Stimulated activated CD4-positive, alpha-beta T cell treated with anti-CD3 and anti-CD28 coated beads, Interleukin-12 subunit alpha, Interleukin-12 subunit beta, amount 100 ng/mL, for 4 hours (primary cell): ENCODE results near the gene GEMIN7.

Experiments
- DNase-seq: peaks from one replicate; pipeline ENCODE4 v3.0.0-alpha.2; 2020

The GEMIN7 gene

DNA sequence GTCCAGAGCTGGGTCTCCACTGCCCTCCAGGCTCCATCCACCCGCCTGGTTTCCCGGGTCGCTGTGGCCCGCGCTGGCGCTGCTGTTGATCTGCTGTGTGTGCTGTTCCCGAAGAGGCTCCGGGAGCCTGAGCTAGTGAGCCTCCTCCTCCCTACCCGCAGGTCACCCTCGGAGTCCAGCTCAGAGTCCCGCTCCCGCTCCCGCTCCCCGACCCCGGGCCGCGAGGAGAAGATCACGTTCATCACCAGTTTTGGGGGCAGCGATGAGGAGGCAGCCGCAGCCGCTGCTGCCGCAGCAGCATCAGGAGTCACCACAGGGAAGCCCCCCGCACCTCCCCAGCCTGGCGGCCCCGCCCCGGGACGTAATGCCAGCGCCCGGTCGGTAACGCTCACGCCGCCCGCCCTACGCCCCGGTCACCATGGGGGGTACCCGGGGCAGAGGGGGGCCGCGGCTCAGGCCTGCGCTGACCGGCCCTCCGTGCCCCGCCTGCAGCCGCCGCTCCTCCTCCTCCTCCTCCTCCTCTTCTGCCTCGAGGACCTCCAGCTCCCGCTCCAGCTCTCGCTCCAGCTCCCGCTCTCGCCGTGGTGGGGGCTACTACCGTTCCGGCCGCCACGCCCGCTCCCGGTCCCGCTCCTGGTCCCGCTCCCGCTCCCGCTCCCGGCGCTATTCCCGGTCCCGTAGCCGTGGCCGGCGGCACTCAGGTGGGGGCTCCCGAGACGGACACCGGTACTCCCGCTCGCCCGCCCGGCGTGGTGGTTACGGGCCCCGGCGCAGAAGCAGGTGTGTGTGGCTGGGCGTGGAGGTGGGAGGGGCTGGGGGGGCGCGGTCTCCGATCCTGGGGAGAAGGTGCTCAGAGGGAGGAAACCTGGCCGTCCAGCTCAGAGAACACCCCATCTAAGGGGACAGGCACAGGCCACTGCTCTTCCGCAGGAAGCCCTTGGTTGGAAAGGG is 14.9 kb upstream of the GEMIN7 start:
- DNase-seq: no peak

DNA sequence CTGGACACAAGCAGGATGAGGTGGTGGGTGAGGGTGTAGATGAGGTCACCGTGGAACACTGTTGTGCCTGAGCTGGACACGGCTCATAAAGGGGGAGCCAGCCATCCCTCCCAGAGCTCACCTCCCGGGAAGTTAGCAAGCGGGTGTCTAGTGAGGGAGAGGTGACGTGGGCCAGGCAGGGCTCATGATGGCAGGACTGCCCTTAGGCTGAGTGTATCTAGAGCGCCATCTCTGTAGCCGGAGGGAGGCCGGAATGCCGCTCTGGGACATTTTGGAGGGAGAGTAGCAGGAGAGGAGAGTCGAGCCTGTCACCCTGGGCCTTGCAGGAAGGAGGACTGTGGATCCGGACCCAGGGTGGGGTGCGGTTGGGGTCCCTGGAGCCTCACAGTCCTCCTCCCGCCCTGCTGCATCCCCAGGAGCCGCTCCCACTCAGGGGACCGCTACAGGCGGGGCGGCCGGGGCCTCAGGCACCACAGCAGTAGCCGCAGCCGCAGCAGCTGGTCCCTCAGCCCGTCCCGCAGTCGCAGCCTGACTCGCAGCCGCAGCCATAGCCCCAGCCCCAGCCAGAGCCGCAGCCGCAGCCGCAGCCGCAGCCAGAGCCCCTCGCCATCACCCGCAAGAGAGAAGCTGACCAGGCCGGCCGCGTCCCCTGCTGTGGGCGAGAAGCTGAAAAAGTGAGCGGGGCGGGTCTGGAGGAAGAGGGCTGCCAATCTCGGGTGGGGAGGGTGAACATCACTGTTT is 12.0 kb upstream of the GEMIN7 start:
- DNase-seq: no peak

DNA sequence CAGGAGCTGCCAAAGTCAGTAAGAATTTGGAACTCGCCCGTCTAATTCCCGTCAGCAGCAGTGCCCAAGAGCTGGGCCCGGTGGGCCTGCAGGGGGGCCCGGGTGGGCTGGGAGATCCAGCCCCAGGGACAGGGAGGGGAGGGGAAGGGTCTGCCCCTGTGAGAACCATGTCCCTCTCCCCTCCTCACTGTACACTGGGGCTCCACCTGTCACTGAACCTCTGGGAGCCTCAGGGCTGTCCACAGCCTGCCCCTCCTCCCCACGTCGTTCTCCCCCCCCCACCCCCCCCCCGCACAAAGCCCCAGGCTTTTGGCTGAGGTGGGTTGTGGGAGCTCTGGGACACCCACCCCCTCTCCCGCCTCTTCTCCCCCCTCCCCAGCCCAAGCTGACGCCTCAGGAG is 11.0 kb upstream of the GEMIN7 start:
- no peak for DNase-seq

DNA sequence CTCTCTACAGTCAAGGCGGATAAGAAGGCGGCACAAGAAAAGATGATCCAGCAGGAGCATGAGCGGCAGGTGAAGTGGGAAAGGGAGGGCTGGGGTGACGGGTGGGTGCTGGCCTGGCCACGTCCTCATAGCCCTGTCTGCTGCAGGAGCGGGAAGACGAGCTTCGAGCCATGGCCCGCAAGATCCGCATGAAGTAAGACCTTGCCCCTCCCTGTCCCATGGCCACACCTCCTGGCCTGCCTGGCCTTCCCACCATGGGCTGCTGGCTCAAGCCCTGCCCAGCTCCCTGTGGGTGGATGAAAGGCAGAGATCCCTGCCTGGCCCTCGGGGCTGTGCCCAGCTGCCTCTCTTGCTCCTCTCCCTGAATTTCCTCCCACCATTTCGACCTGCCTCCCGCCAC is 10.0 kb upstream of the GEMIN7 start:
- no peak for DNase-seq

DNA sequence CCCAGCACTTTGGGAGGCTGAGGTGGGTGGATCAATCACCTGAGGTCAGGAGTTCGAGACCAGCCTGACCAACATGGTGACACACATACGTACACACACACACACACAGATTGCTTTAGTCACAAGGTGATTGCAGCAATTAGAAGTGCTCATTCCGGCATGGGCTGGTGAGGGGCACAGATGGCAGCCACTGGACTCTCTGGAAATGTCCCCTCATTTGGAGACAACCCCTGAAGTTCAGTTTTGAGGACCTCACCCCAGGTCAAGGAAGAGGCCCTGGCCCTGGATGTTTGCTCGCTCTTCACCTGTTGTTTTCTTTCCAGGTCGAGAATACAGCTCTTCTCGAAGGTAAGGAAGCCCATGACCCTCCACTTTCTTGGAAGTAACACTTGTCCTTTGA is 8.8 kb upstream of the GEMIN7 start:
- DNase-seq: no peak

DNA sequence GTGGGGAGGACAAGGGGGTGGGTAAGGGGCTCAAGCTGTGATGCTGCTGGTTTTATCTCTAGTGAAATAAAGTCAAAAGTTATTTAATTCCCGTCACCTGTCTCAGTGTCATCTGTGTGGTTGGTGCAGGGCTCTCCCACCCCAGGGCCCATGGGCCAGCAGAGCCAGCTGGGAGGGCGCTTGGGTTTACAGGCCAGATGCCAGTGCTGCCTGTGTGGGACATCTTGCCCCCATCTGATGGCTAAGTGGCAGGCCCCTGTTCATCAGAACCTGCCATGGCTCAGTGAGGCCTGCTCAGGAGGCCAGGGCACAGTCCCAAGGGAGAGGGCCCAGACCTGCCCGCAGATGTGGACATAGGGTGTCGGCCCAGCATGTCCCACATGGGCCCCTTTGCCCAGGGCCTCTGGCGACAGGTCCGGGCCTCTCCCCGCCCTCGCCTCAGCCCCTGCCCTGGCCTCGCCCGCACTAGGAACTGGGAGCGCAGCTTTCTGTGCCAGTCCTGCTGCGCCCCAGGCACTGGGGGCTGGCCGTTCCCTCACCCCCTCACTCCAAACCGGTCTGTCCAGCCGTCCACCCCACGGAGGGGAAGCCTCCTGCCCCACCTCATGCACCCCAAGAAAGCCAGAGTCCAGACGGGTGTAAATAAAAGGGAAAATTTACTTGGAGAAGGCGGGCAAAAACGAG is 8.1 kb upstream of the GEMIN7 start:
- no peak for DNase-seq

DNA sequence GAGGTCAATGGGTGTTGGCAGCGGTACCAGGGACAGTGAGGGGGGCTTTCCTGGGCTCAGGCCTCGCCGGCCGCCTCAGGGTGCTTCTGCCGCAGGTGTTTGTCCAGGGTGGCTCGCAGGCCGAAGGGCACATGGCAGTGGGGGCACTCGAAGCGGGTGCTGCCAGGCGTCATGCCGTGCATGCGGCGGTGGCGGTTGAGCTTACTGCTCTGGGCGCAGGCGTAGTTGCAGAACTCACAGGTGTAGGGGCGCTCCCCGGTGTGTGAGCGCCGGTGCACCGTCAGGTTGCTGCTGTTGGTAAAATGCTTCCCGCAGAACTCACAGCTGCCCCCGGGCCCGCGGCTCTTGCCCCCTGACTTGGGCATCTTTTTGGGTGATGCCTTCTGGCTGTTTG is 7.5 kb upstream of the GEMIN7 start:
- DNase-seq: no peak

DNA sequence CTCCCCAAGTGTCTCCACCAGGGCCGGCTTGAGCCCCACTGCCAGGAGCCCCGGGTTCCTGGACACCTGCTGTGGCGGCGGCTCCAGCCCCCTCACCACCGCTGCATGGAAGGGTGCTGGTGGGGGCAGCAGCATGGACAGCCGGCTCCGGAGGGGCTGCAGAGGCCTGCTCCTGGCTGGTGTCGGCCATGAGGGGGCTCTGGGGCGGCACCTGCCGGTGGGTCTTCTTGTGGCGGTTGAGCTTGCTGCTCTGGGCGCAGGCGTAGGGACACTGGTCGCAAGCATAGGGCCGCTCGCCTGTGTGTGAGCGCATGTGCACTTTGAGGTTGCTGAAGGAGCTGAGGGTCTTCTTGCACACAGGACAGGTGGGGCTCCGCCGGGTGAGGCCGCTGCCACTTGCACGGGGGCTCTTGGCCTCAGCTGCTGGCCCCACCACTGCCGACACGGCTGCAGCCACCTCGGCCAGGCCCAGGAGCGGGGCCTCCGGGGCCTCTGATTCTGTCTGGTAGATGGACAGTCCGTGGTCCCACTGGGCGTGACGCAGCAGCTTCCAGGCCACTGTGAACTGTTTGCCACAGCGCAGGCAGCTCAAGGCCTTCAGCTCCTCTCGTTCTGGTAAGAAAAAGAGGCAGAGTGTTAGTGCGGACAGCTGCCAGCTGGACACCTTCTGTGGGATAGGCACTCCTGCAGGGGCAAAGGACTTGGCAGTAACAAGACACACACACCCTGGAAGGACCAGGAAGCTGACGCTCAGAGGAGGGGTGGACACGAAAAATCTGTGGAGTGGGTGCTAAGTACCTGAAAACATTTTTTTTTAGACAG is 6.9 kb upstream of the GEMIN7 start:
- DNase-seq: no peak

DNA sequence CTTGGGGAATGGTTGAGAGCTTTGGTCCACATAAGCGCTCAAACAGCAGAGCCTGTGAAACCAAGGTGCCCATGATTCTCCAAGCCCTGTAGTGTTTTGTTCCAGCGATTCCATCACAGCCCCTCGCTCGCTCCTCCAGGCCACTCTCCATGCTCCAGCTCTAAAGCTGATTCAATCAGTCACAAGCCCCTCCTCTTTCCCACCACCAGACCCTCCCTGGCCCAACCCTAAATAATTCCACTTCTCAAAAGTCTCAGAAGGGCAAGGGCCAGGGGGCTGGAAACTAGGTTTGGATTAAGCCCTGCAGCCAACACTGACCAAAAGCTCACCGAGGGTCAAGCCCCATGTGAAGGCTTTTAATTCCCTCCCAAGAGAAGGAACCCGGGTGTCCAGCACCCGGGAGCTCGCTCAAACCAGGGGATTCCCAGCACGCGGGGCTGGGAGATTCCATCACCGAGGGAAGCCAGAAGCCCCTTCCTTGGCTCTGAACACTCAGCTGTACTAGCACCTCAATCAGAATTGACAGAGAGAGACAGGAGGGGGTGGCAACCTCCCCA is 4.2 kb upstream of the GEMIN7 start:
- no peak for DNase-seq

DNA sequence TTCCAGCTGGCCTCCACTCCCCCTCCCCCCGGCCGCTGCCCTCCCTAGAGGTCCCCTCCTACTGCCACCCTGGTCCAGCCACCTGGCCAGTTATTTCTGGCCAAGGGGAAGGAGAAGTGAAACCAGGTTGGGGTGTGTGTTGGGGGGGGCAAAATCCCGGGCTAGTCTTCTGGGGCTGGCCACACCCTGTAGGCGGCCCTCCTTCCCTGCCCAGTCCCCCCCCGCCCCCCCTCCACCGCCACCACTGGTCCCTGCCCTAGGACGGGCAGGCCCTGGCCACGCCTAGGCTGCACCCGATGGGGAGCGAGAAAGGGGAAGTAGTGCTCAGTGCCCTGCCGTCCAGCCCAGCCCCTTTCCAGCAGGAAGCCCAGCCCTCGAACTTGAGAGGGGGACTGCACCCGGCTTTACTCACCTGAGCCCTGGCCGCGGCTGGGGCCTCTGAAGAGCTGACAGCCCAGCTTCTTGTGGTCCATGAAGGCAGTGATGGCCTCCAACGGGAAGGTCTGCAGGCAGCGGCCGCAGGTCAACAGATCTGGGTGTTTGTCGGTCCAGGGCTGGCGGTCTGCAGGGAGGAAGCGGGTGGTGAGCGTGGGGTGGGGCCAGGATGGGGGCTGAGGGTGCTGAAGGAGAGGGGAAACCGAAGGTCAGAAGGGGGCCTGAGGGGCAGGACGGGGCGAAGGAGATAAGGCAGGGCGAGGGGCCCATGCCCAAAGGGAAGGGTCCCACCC is 3.6 kb upstream of the GEMIN7 start:
- peak; percentile 18 for DNase-seq

DNA sequence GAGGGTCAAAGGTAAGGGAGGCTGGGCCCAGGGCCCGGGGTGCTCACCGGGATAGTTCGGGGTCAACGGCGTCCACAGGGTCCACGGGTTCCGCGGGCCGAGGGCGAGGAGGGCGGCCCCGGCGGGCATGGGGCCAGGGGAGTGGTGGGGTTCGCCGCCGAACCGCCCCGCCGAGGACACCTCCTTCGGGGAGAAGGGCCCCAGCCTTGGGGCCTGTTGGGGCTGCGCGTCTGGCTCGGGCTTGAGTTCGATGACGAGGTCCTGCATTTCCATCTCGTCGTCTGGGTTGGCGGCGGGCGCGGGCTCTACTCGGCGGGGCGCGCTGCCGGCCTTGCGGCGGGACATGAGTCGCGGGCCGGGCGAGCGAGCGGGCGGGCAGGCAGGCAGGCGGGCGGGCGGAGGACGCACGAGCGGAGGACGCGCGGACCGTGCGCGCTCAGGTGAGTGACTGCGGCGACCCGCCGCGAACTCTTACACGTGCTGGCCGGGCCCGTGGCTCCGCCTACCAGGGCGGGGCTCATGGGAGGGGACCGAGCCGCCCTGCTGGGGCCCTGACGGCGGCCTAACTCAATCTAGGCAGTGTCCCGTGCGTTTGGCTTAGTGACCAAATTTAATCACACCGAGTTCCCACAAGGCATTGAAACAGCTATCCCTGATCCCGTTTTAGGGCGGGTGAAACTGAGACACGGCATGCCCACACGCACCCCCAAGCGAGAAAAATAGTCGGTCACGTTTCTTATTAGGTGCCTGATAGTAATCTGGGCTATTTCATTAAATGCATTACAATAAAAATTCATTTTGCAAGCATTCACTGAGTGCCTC is 2.8 kb upstream of the GEMIN7 start, which contains the start of gene ZNF296:
ZNF296 (minus strand) TSS at position 450 of the 822 bp plus-strand sequence; CDS start at position 345, 105 bp downstream.
- peak; percentile 82 for DNase-seq

DNA sequence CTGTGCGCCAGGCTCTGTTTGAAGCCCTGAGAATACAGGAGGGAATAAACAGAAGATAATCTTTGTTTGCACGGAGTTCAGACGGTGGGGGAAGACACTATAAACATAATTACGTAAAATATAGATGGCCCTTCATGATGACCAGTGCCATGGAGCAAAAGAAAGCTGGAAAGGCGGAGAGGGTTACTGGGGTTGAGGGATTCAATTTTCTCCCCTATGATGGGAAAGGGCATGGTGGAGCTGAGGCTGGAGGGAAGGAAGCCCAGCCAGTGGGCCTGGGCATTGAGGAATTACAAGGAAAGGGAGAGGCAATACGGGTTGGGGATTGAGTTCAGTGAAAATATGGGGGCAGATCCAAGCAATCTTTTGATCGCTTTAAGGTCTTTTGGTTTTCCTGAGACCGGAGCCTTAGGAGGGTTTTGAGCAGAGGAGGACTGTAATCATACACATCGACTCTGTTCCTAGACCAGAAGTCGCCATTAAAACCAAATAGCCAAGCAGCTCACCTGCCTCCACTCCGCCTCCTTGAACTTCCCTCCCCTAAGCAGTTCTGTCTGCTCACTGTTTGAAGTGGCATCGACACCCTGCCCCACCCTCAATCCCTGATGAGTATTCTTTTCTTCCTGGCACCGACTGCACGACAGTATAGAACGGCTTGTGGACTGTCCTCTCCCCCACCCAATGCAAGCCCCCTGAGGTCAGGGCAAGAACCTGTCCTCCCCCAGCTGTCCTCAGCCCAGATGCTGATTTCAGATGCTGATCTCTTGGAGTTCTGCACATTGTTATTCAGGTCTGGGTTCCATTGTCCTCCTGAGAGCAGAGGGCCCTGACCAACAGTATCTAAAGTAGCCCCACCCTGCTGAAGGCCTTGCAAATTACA is 2.0 kb upstream of the GEMIN7 start:
- DNase-seq: no peak

DNA sequence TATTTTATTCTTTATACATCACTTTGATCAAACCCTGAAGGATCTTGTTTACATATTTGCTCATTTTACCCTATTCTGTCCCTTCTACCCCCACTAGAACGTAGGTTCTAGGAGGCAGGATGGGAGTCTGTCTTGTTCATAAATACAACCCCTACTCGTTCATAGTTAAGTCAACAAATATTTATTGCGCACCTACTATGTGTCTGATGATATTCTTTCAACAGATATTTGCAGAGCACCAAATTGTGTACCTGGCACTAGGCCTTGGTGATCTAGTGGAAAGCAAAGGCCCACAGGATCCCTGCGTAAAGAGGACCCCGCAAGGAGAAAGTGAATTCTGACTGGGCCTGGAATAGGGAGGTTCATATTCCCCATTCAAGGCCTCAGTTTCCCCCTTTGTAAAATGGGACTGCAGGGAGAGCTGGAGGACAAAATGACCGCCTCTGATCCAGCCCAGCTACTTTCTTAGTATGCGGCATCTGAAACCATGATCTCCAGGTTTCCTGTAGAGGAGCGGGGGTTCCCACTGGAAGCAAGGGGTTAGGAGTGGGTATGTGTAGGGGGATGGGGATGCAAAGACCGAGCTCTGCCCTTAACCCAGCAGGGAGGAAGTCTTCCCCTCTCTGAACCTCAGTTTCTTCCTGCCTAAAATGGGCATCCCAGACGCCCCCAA is 534 bp upstream of the GEMIN7 start:
- no peak for DNase-seq

DNA sequence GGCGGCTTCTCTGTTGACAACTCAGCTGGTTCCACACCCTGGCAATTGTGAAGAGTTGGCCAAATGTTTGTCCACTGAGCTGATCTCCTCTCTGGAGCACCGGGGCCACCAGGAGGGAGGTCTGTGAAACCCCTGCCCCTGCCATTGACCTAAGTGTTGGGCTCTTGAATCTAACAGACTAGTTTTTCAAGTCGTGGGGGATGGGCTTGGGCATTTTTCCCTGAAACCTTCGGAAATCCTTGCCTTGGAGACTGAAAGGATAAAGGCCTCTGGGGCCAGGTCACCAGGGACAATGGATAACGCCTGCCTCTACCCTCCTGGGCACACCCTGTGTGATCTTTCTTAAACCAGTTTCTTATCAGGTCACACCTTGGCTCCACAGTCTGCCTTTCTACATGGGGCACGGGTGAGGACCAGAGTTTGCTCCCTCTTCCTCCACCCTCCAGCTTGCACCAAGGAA is 881 bp downstream of the GEMIN7 start:
- no peak for DNase-seq

DNA sequence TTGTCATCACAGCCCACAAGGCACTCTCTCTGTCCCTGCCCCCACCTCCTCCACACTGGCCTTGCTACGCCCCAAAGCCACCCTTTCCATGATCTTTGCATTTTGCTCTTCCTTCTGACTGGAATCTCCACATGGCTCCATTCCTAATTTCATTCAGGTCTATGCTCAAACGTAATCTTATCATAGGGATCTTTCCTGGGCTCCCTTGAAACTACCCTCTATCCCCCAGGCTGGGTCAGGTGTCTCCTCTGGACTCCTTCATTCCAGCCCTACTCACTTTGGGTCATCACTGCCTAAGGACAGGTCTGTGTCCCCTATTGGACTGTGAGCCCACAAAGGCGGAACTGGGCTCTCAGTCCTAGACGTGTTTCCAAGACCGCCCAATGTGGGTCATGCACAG is 3.1 kb downstream of the GEMIN7 start:
- DNase-seq: no peak

DNA sequence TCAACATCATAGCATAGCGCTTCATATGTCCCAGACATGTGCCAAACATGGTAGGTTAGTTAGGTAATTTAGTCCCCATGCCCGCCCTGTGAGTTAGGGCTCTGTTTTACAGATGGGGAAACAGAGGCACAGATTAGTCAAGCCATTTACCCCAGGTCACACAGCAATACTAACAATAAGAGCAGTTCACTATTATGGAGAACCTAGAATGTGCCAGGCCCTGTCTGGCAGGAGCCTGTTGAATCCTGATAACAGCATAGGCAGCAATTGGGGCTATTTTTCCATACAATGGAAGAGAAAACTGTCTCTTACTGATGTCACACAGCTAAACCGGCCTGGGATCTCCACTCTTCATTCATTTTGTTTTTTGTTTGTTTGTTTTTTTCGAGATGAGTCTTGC is 7.4 kb downstream of the GEMIN7 start:
- no peak for DNase-seq

DNA sequence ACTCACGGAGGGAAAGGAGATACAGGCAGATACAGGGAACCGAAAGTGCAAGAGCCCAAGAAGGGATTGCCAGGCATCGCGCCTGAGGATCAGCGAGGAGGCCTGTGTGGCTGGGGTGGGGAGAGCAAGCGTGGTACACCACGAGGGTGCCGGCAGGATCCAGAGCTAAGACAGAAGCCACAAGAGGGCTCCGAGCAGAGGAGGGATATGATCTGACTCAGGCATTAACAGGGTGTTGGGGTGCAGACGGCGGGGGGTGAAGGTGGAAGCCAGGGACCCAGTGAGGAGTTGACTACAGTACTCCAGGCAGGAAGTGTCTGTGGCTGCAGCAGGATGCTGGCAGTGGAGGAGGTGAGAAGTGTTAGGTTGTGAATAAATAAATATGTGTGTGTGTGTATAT is 8.5 kb downstream of the GEMIN7 start:
- DNase-seq: no peak

DNA sequence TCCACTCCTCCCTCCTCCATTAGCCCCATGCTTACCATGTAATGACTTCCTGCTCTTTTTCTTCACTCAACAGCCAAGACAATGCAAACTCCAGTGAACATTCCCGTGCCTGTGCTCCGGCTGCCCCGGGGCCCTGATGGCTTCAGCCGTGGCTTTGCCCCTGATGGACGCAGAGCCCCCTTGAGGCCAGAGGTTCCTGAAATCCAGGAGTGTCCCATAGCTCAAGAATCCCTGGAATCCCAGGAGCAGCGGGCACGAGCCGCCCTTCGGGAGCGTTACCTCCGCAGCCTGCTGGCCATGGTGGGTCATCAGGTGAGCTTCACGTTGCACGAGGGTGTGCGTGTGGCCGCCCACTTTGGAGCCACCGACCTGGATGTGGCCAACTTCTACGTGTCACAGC is 11.0 kb downstream of the GEMIN7 start:
- DNase-seq: no peak

DNA sequence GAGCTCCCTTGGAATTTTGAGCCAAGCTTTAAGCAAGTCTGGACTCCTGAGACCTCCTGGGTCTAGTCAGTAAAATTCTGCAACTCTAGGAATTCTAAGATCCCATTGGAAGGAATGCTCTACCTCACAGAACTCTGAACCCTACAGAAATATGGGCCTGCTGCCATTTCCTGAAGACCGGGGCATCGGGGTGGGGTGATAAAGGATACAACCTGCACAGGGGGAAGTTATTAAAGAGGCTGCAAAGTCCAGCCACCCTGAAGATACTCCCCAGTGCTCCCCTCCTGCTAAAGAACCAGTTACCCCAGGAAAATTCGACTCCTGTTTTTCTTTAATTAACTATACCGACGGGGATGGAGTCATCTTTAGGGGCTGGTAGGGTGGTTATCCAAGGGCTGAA is 11.5 kb downstream of the GEMIN7 start:
- DNase-seq: no peak
